ENCODE measurements around the gene KCTD21. TPM values are rescaled to one million over a fixed set of nuclear protein-coding genes. Genes with fewer than 3 reads are reported as not detected.

KCTD21 gene
- total RNA-seq, 1 experiment from 2014 or later: 9.4 TPM

DNA sequence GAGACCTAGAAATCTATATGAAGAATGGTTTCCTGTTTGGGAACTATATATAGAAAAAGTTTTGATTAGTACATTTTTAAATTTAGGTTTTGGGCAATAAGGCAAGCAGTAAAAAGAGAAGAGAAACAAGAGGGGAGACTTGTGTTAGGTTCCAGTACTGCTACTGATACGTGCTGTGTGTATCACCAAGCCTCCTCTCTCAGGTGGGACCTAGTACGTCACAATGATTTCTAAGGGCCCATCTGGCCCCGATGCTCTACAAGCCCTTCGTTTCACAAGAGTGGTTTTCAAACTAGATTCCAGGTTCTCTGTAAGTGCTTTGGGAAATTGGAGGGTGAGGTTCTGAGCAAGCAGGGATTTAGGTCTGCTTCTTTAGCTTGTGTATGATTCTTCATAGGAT is 39.5 kb upstream of the KCTD21 start:
- DNase-seq (no peak), ATAC-seq (no peak)
- Histone ChIP-seq H3K4me2 (ENCODE audit: low read length) (no peak overlapping the region), H3K9me3 (ENCODE audit: low read length) (no peaks in the 10 kb centered on the region), H3K4me1 (ENCODE audit: insufficient read depth, low read length) (peaks cover 11% of the 10 kb centered on the region), H3K36me3 (ENCODE audit: low read depth, low read length) (peaks cover 5% of the 10 kb centered on the region; the same call in 1 of the 2 replicates), H2AFZ (ENCODE audit: low read length) (no peak overlapping the region), H3F3A (ENCODE audit: low read length, unreplicated experiment) (no peaks in the 10 kb centered on the region), H3K27ac (ENCODE audit: low read length) (no peak overlapping the region), H4K20me1 (ENCODE audit: low read length) (no peaks in the 10 kb centered on the region), H3K4me3 (ENCODE audit: low read length) (no peak overlapping the region), H3K79me2 (ENCODE audit: low read length) (no peaks in the 10 kb centered on the region), H3K9me2 (replicated peaks; ENCODE audit: low read length) (no peaks in the 10 kb centered on the region), H3K9ac (ENCODE audit: low read length) (no peak overlapping the region), H3K27me3 (ENCODE audit: low read length) (no peaks in the 10 kb centered on the region)
- intact Hi-C loops (cut with micrococcal nuclease): loop anchor here (1.0 kb wide), 3 partner anchors 79 to 336 kb away; no protein-coding TSS in a partner anchor
- POLR2A ChIA-PET (ENCODE audit: unreplicated experiment): interaction anchor here (1.0 kb wide), 1 partner anchor 337 kb away, joined by 5 read pairs; no protein-coding TSS in a partner anchor
- TF ChIP-seq, protein P1, sequence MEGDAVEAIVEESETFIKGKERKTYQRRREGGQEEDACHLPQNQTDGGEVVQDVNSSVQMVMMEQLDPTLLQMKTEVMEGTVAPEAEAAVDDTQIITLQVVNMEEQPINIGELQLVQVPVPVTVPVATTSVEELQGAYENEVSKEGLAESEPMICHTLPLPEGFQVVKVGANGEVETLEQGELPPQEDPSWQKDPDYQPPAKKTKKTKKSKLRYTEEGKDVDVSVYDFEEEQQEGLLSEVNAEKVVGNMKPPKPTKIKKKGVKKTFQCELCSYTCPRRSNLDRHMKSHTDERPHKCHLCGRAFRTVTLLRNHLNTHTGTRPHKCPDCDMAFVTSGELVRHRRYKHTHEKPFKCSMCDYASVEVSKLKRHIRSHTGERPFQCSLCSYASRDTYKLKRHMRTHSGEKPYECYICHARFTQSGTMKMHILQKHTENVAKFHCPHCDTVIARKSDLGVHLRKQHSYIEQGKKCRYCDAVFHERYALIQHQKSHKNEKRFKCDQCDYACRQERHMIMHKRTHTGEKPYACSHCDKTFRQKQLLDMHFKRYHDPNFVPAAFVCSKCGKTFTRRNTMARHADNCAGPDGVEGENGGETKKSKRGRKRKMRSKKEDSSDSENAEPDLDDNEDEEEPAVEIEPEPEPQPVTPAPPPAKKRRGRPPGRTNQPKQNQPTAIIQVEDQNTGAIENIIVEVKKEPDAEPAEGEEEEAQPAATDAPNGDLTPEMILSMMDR (conservative IDR thresholded peaks at IDR 0.05; ENCODE audit: low read depth, low read length): no peak
- TF ChIP-seq EZH2 (IDR thresholded peaks at IDR 0.05; ENCODE audit: low read length, unreplicated experiment): no peak
- TF ChIP-seq EZH2phosphoT487 (IDR thresholded peaks at IDR 0.05; ENCODE audit: borderline replicate concordance, low read length): no peak
- CTCF ChIA-PET: interaction anchor here (0.6 to 2.3 kb wide), 12 partner anchors 39 to 358 kb away, joined by 3 to 16 read pairs (median 4); partner anchors contain the start of genes GAB2, KCTD21 and USP35
- BruUV-seq (replicated peaks): no TSS peak

DNA sequence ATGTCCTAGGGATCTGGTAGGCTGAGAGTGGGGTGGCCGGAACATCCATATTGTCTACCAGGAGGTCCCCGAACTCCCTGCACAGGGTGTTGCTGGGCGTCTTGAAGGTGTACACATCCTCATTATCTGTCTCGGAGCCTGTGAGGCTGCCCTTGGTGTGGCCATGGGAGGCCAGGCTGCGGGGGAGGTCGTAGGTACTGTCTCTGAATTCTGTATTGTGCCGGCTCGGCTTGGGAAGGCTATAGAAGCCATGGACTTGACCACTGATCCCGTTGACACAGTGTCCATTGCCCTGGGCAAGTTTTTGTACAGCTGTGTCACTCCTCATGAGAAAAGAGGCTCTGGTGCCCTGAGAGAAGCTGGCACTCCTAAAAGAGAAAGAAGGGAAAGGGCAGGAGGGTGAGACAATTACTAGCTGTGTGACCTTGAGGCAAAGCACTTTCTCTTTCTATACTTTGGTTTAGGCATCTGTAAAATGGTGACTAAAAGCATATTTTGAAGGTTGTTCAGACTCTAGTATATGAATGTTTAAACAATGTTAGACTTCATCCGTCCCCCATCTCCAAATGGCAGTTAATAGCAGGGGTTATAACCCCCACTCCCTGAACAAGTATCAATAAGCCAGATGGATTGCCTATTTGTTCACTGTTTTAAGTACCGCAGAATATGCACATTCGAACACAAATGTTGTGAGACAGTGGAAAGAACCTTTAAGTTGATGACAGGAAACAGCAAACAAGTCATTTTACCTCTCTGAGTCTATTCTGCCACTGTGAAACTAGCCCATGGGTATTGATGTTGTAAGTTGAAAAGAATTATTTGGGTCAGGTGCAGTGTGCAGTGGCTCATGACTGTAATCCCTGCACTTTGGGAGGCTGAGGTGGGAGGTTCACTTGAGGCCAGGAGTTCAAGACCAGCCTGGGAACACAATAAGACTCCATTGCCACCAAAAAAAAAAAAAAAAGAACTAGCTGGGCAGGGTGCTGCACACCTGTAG is 38.6 kb upstream of the KCTD21 start:
- H3K9me3 ChIP-seq (ENCODE audit: low read length): no peaks in the 10 kb centered on the region
- H3K4me1 ChIP-seq (ENCODE audit: insufficient read depth, low read length): peaks cover 4% of the 10 kb centered on the region; the same call in 1 of the 2 replicates
- H4K20me1 ChIP-seq (ENCODE audit: low read length): no peaks in the 10 kb centered on the region
- intact Hi-C loops (cut with micrococcal nuclease): no loop called here
- BruUV-seq (replicated peaks): no TSS peak
- H3K27ac ChIP-seq (ENCODE audit: low read length): no peak overlapping the region
- no peaks in the 10 kb centered on the region for H3K9me2 ChIP-seq (replicated peaks; ENCODE audit: low read length)
- H3F3A ChIP-seq (ENCODE audit: low read length, unreplicated experiment): no peaks in the 10 kb centered on the region
- no peak overlapping the region for H3K9ac ChIP-seq (ENCODE audit: low read length)
- ChIA-PET POLR2A (ENCODE audit: unreplicated experiment) (no interaction called here), CTCF (interaction anchor here (0.6 to 2.1 kb wide), 4 partner anchors 38 to 191 kb away, joined by 3 to 16 read pairs (median 10); partner anchors contain the start of genes GAB2, KCTD21 and USP35)
- no peak overlapping the region for H3K4me3 ChIP-seq (ENCODE audit: low read length)
- H2AFZ ChIP-seq (ENCODE audit: low read length): no peak overlapping the region
- ATAC-seq: no peak
- H3K36me3 ChIP-seq (ENCODE audit: low read depth, low read length): peaks cover 5% of the 10 kb centered on the region; the same call in 1 of the 2 replicates
- DNase-seq: no peak
- H3K4me2 ChIP-seq (ENCODE audit: low read length): no peak overlapping the region
- TF ChIP-seq EZH2phosphoT487 (IDR thresholded peaks at IDR 0.05; ENCODE audit: borderline replicate concordance, low read length) (no peak), EZH2 (IDR thresholded peaks at IDR 0.05; ENCODE audit: low read length, unreplicated experiment) (no peak)
- TF ChIP-seq, protein P1 (conservative IDR thresholded peaks at IDR 0.05; ENCODE audit: low read depth, low read length): no peak
- H3K27me3 ChIP-seq (ENCODE audit: low read length): no peaks in the 10 kb centered on the region
- no peaks in the 10 kb centered on the region for H3K79me2 ChIP-seq (ENCODE audit: low read length)
